BLaER1 treated with 17β-estradiol and CSF1 and Interleukin-3, amounts not matched to agents 10 nM and 100 nM (cell line): ENCODE data around the gene TMEM129.

Experiments
- H3K27ac ChIP-seq, 11 experiments: shearing (Covaris generic); formaldehyde crosslinking; 2 replicates each; pipeline ENCODE4 v1.8.1; 2022
- H3K27me3 ChIP-seq, 11 experiments: shearing (Covaris generic); formaldehyde crosslinking; 2 replicates each; pipeline ENCODE4 v1.8.1; 2022
- H3K36me3 ChIP-seq, 11 experiments: shearing (Covaris generic); formaldehyde crosslinking; 2 replicates each; pipeline ENCODE4 v1.8.1; 2022
- H3K4me1 ChIP-seq, 10 experiments: shearing (Covaris generic); formaldehyde crosslinking; 2 replicates each; pipeline ENCODE4 v1.8.1; 2022
- H3K4me2 ChIP-seq, 11 experiments: shearing (Covaris generic); formaldehyde crosslinking; 2 replicates each; pipeline ENCODE4 v1.8.1; 2022
- H3K4me3 ChIP-seq, 10 experiments: shearing (Covaris generic); formaldehyde crosslinking; 2 replicates each; pipeline ENCODE4 v1.8.1; 2022
- H3K9ac ChIP-seq, 11 experiments: shearing (Covaris generic); formaldehyde crosslinking; 2 replicates each; pipeline ENCODE4 v1.8.1; 2022
- H3K9me3 ChIP-seq, 11 experiments: shearing (Covaris generic); formaldehyde crosslinking; replicated peaks in 1 of 11; 2 replicates each; pipeline ENCODE4 v1.8.1; 2022
- H4K20me1 ChIP-seq, 11 experiments: shearing (Covaris generic); formaldehyde crosslinking; 2 replicates each; pipeline ENCODE4 v1.8.1; 2022
- Cebpa-rat ChIP-seq, 11 experiments: shearing (Covaris generic); IDR thresholded peaks; 2 replicates each; pipeline ENCODE4 v1.8.1; 2022

The TMEM129 gene

GRCh38 chr4:1669850-1670249, 51.3 kb downstream of the TMEM129 start:
- no peak overlapping the region for H3K9ac ChIP-seq
- no peak overlapping the region for H3K4me3 ChIP-seq
- TF ChIP-seq Cebpa-rat (IDR thresholded peaks at IDR 0.05), result no peak

DNA sequence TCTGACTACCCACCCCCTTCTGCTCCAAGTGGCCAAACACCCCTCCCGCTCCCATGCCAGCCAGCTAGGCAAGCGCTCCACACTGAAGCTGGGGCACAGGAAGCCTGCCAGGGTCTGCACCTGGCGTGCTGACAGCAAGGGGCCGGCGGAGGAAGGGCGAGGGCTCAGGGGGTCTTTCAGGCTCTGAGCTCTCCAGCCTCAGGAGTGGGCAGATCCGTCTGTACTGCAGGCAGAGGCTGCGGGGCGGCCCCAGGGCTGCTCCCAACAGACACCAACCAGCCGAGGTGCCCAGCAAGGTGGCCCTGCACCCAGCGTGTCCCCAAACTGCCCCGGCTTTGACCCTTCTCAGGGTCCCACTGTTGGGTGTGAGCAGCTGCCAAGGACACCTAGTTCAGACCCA, 51.9 kb downstream of the TMEM129 start:
- no peak overlapping the region for H3K4me3 ChIP-seq
- no peaks in the 10 kb centered on the region; a peak in 1 of 22 replicates for H3K36me3 ChIP-seq
- H3K27ac ChIP-seq, result no peak overlapping the region
- peak overlapping the region in 8 of 11 experiments; percentile 17 to 73 (median 54); a peak in 11 of 22 replicates for H3K4me2 ChIP-seq
- no peak for TF ChIP-seq Cebpa-rat (IDR thresholded peaks at IDR 0.05)
- peaks cover 9 to 44% (median 24%) of the 10 kb centered on the region in 10 experiments; a peak in 19 of 20 replicates for H3K4me1 ChIP-seq
- peaks cover 0 to 6% (median 0%) of the 10 kb centered on the region in 11 experiments; a peak in 3 of 22 replicates for H4K20me1 ChIP-seq
- H3K9me3 ChIP-seq, result no peaks in the 10 kb centered on the region; a peak in 1 of 22 replicates
- H3K9ac ChIP-seq, result no peak overlapping the region
- no peaks in the 10 kb centered on the region for H3K27me3 ChIP-seq

More at GRCh38 chr4:1669850-1670249, 51.3 kb downstream of the TMEM129 start:
- Histone ChIP-seq H3K36me3 (no peaks in the 10 kb centered on the region; a peak in 1 of 22 replicates), H4K20me1 (peaks cover 0 to 6% (median 0%) of the 10 kb centered on the region in 11 experiments; a peak in 4 of 22 replicates), H3K27me3 (no peaks in the 10 kb centered on the region), H3K27ac (no peak overlapping the region), H3K4me1 (peaks cover 9 to 44% (median 24%) of the 10 kb centered on the region in 10 experiments; a peak in 19 of 20 replicates), H3K9me3 (no peaks in the 10 kb centered on the region; a peak in 1 of 22 replicates), H3K4me2 (peak overlapping the region in 2 of 11 experiments; percentile 25 to 70; a peak in 1 of 22 replicates)

- TF ChIP-seq Cebpa-rat (IDR thresholded peaks at IDR 0.05), result no peak
- Histone ChIP-seq H3K27me3 (no peaks in the 10 kb centered on the region), H4K20me1 (peaks cover 0 to 6% (median 0%) of the 10 kb centered on the region in 11 experiments; a peak in 3 of 22 replicates), H3K4me1 (peaks cover 9 to 38% (median 24%) of the 10 kb centered on the region in 10 experiments; a peak in 19 of 20 replicates), H3K36me3 (no peaks in the 10 kb centered on the region; a peak in 1 of 22 replicates), H3K9ac (no peak overlapping the region), H3K27ac (no peak overlapping the region), H3K4me3 (no peak overlapping the region), H3K9me3 (no peaks in the 10 kb centered on the region; a peak in 1 of 22 replicates), H3K4me2 (peak overlapping the region; percentile 17 to 73 (median 62); a peak in 20 of 22 replicates)
These were observed 52.7 kb downstream of the TMEM129 start for GRCh38 chr4:1668488-1668840.

DNA sequence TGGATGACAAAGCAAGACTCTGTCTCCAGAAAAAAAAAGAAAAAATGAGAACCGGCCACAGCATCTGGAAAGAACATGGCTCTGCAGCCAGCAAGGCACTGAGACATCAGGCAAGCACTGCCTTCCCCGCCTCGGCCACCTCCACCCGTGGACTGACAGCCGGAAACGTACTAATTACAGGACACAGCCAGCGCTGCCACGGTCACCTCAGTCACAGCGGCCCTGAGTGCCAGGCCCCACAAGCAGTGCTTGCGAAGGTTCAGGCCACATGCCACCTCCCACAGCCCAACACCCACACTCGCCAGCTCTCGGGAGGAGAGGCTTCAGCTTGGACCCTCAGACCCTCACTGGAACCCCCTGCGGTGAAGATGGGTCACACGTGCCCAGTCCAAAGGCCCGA, 53.9 kb downstream of the TMEM129 start:
- Histone ChIP-seq H3K4me2 (peak overlapping the region in 9 of 11 experiments; percentile 45 to 73 (median 62); a peak in 17 of 22 replicates), H3K4me3 (no peak overlapping the region), H3K4me1 (peaks cover 9 to 38% (median 24%) of the 10 kb centered on the region in 10 experiments; a peak in 19 of 20 replicates), H3K9me3 (no peaks in the 10 kb centered on the region; a peak in 1 of 22 replicates), H3K27me3 (no peaks in the 10 kb centered on the region), H4K20me1 (peaks cover 0 to 6% (median 0%) of the 10 kb centered on the region in 11 experiments; a peak in 3 of 22 replicates), H3K27ac (0 out of 22 replicates have a peak overlapping the region, but pooled peaks of 1 of the 11 experiments have one; percentile 7), H3K36me3 (no peaks in the 10 kb centered on the region; a peak in 1 of 22 replicates), H3K9ac (no peak overlapping the region)
- no peak for TF ChIP-seq Cebpa-rat (IDR thresholded peaks at IDR 0.05)

DNA sequence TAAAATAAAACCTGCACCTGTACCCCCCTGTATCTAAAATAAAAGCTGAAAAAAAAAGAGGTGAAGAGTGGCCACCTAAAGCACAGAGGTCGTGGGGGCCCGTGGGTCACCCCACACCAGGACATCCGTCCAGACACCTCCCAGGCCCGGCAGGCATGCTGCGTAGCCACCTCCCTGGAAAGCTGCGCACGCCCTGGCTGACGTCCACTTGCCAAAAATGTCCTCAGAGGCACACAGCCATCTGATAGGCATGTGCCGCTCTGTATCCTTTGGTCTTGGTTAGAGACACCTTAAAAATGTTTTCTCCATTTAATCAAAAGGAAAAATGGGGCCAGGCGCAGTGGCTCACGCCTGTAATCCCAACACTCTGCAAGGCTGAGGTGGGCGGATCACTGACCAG, 54.7 kb downstream of the TMEM129 start:
- H3K4me2 ChIP-seq, result no peak overlapping the region; a peak in 1 of 22 replicates
- TF ChIP-seq Cebpa-rat (IDR thresholded peaks at IDR 0.05), result no peak
- peaks cover 9 to 38% (median 24%) of the 10 kb centered on the region in 10 experiments; a peak in 19 of 20 replicates for H3K4me1 ChIP-seq
- H3K27me3 ChIP-seq, result no peaks in the 10 kb centered on the region
- H3K36me3 ChIP-seq, result no peaks in the 10 kb centered on the region; a peak in 1 of 22 replicates
- H3K9me3 ChIP-seq, result no peaks in the 10 kb centered on the region; a peak in 1 of 22 replicates
- no peak overlapping the region for H3K9ac ChIP-seq
- H3K4me3 ChIP-seq, result no peak overlapping the region
- H4K20me1 ChIP-seq, result peaks cover 0 to 6% (median 0%) of the 10 kb centered on the region in 11 experiments; a peak in 3 of 22 replicates
- H3K27ac ChIP-seq, result no peak overlapping the region
